ENCODE data around the gene NR1I2.

- TF ChIP-seq, protein P1, sequence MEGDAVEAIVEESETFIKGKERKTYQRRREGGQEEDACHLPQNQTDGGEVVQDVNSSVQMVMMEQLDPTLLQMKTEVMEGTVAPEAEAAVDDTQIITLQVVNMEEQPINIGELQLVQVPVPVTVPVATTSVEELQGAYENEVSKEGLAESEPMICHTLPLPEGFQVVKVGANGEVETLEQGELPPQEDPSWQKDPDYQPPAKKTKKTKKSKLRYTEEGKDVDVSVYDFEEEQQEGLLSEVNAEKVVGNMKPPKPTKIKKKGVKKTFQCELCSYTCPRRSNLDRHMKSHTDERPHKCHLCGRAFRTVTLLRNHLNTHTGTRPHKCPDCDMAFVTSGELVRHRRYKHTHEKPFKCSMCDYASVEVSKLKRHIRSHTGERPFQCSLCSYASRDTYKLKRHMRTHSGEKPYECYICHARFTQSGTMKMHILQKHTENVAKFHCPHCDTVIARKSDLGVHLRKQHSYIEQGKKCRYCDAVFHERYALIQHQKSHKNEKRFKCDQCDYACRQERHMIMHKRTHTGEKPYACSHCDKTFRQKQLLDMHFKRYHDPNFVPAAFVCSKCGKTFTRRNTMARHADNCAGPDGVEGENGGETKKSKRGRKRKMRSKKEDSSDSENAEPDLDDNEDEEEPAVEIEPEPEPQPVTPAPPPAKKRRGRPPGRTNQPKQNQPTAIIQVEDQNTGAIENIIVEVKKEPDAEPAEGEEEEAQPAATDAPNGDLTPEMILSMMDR (IDR thresholded peaks at IDR 0.05; ENCODE audit: insufficient read depth, low read depth, low read length): no peak
- TF ChIP-seq EZH2 (IDR thresholded peaks at IDR 0.05; ENCODE audit: insufficient read depth, low read length): no peak
These were observed 10.4 kb downstream of the NR1I2 start for GRCh38 chr3:119792270-119792669.

Data from astrocyte (in vitro differentiated cells and primary cell).